NT2/D1 (cell line): ENCODE measurements around the gene KATNB1.
A peak's percentile ranks its signal among the peaks of the same experiment; 100 is the strongest.

ENCODE experiments used
- DNase-seq: peaks from one replicate; pipeline ENCODE4 v3.0.0-alpha.2; 2011; ENCODE audit warnings: low read depth, low spot score
- H3K27me3 ChIP-seq: 2 replicates; pipeline ENCODE4 v1.6.0; 2011; ENCODE audit warnings: mild to moderate bottlenecking; ENCODE audit not compliant: insufficient read length, insufficient read depth
- H3K36me3 ChIP-seq: 2 replicates; pipeline ENCODE4 v1.6.1; 2011; ENCODE audit warnings: mild to moderate bottlenecking, low read length, mixed read lengths; ENCODE audit not compliant: insufficient read depth, insufficient read length
- H3K4me1 ChIP-seq: 2 replicates; pipeline ENCODE4 v1.5.1; 2011; ENCODE audit not compliant: insufficient read depth, insufficient read length
- H3K4me3 ChIP-seq: 2 replicates; pipeline ENCODE4 v1.5.1; 2011; ENCODE audit warnings: low read depth; ENCODE audit not compliant: insufficient read length
- H3K9ac ChIP-seq: 2 replicates; pipeline ENCODE4 v1.6.0; 2011; ENCODE audit warnings: low read depth; ENCODE audit not compliant: insufficient read length
- H3K9me3 ChIP-seq: 2 replicates; pipeline ENCODE4 v1.5.1; 2011; ENCODE audit warnings: mild to moderate bottlenecking, low read length; ENCODE audit not compliant: insufficient read depth
- SUZ12 ChIP-seq: IDR thresholded peaks from 2 replicates; pipeline ENCODE4 v1.6.1; 2011; ENCODE audit not compliant: insufficient read length, insufficient read depth; ENCODE audit errors: extremely low read depth
- YY1 ChIP-seq: IDR thresholded peaks from 2 replicates; pipeline ENCODE4 v1.6.1; 2011; ENCODE audit not compliant: insufficient read length, insufficient read depth
- ZNF274 ChIP-seq: IDR thresholded peaks from 2 replicates; pipeline ENCODE4 v1.6.1; 2011; ENCODE audit warnings: mild to moderate bottlenecking, low read depth, low read length

The KATNB1 gene

GRCh38 chr16:57760357-57761160 is 25.0 kb downstream of the KATNB1 start:
- DNase-seq, result no peak
- no peak for TF ChIP-seq SUZ12
- no peak for TF ChIP-seq ZNF274
- TF ChIP-seq YY1, result no peak
- no peaks in the 10 kb centered on the region for H3K9me3 ChIP-seq
- H3K9ac ChIP-seq, result peak overlapping the region; percentile 16
- peaks cover 81% of the 10 kb centered on the region for H3K36me3 ChIP-seq
- H3K4me3 ChIP-seq, result no peak overlapping the region
- H3K4me1 ChIP-seq, result peaks cover 45% of the 10 kb centered on the region
- no peaks in the 10 kb centered on the region for H3K27me3 ChIP-seq

DNA sequence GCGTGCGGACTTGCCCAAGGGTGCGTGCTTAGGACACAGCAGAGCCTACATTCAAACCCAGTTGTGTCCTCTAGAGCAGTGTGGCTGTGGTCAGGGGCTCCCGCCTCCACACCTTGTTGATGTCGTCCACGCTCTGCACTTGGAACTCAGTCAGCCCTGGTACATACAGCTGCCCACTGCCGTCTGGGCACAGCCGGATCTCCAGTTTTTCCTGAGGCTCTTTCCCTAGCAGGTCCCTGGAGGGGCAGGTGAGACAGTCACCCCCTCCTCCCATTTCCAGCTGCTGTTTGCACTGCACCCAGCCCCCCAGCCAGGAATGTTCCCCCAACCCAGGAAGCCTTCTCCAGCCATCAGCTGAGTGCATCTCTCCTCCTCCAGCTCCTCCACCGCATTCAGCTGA is 25.7 kb downstream of the KATNB1 start:
- DNase-seq, result no peak
- Histone ChIP-seq H3K4me3 (no peak overlapping the region), H3K27me3 (no peaks in the 10 kb centered on the region), H3K9ac (no peak overlapping the region), H3K9me3 (no peaks in the 10 kb centered on the region), H3K36me3 (peaks cover 81% of the 10 kb centered on the region), H3K4me1 (peaks cover 41% of the 10 kb centered on the region)
- TF ChIP-seq SUZ12, result no peak
- TF ChIP-seq ZNF274, result no peak
- TF ChIP-seq YY1, result no peak

GRCh38 chr16:57761957-57762356 is 26.4 kb downstream of the KATNB1 start:
- Histone ChIP-seq H3K4me3 (no peak overlapping the region), H3K9ac (no peak overlapping the region), H3K36me3 (peaks cover 81% of the 10 kb centered on the region), H3K9me3 (no peaks in the 10 kb centered on the region), H3K27me3 (no peaks in the 10 kb centered on the region), H3K4me1 (peaks cover 37% of the 10 kb centered on the region)
- TF ChIP-seq SUZ12, result no peak
- TF ChIP-seq YY1, result no peak
- TF ChIP-seq ZNF274, result no peak
- DNase-seq, result no peak

GRCh38 chr16:57762365-57763040 is 26.9 kb downstream of the KATNB1 start:
- TF ChIP-seq SUZ12, result no peak
- no peak for TF ChIP-seq YY1
- no peaks in the 10 kb centered on the region for H3K9me3 ChIP-seq
- no peaks in the 10 kb centered on the region for H3K27me3 ChIP-seq
- no peak overlapping the region for H3K4me3 ChIP-seq
- no peak for DNase-seq
- no peak overlapping the region for H3K9ac ChIP-seq
- H3K36me3 ChIP-seq, result peaks cover 82% of the 10 kb centered on the region
- H3K4me1 ChIP-seq, result peaks cover 37% of the 10 kb centered on the region

DNA sequence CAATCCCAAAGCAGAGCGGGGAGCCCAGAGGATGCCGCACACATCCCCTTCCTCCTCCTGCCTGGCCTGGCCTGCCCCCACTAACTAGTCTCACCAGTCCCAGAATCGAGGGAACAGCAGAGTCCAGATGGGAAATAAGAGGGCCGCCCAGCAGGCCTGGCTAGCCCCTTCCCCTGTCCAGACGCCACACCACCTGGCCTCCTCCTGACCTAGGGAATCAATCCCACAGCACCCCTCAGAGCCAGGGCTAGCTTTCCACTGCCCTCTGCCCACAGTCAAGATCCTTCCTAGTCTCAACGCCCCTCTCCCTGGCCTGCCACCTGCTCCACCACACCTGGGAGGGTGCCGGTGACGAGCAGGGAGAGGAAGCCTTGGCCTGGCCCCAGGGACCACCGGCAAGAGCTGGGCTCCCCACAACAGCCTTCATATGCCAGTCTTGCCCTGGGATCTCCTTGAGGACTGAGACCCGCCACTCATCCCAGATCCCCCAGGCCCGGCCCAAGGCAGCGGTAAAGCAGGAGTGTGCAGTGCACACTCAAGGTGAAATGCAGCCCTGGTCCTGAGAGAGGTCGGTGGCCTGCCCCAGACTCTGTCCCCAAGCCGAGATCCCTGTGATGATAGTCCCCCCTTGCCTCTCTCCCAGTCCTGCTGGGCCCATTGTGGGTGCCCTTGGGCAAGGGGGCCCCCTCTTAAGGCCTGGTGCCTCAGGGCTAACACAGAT is 27.9 kb downstream of the KATNB1 start:
- TF ChIP-seq YY1, result no peak
- no peak for TF ChIP-seq SUZ12
- TF ChIP-seq ZNF274, result no peak
- peaks cover 80% of the 10 kb centered on the region for H3K36me3 ChIP-seq
- no peak overlapping the region for H3K4me3 ChIP-seq
- peaks cover 34% of the 10 kb centered on the region for H3K4me1 ChIP-seq
- no peaks in the 10 kb centered on the region for H3K9me3 ChIP-seq
- DNase-seq, result no peak
- H3K27me3 ChIP-seq, result no peaks in the 10 kb centered on the region
- H3K9ac ChIP-seq, result no peak overlapping the region

GRCh38 chr16:57764006-57764340 is 28.4 kb downstream of the KATNB1 start:
- Histone ChIP-seq H3K36me3 (peaks cover 78% of the 10 kb centered on the region), H3K4me1 (peaks cover 29% of the 10 kb centered on the region), H3K9me3 (no peaks in the 10 kb centered on the region), H3K9ac (no peak overlapping the region), H3K27me3 (no peaks in the 10 kb centered on the region), H3K4me3 (no peak overlapping the region)
- no peak for DNase-seq
- TF ChIP-seq YY1 (no peak), ZNF274 (no peak), SUZ12 (no peak)

- no peak for TF ChIP-seq ZNF274
- no peak for TF ChIP-seq SUZ12
- no peak for TF ChIP-seq YY1
- DNase-seq, result peak; percentile 57
- Histone ChIP-seq H3K4me3 (no peak overlapping the region), H3K4me1 (peaks cover 24% of the 10 kb centered on the region), H3K27me3 (no peaks in the 10 kb centered on the region), H3K36me3 (peaks cover 76% of the 10 kb centered on the region), H3K9me3 (no peaks in the 10 kb centered on the region), H3K9ac (no peak overlapping the region)
Measured at GRCh38 chr16:57764341-57765159, 29.0 kb downstream of the KATNB1 start.
